SJSA1 (cell line): ENCODE data around the gene DUSP22. TPM values are rescaled to one million over a fixed set of nuclear protein-coding genes. Genes with fewer than 3 reads are reported as not detected.
"Not testable (repeated sequence)": the region's sequence is repeated elsewhere in the genome, so short reads cannot be mapped to it uniquely, and the experiment has no call there.

Experiments used
- DNase-seq, 2 experiments: peaks; one replicate each; pipeline ENCODE4 v3.0.0-alpha.2; 2015 to 2020; ENCODE audit warnings: low spot score in 2 of 2, low read depth in 1 of 2
- H3K27ac ChIP-seq: fragments of 250-450 bp; sonication (Bioruptor Pico); 2 replicates; pipeline ENCODE4 v1.5.1; 2020; ENCODE audit warnings: mild to moderate bottlenecking, moderate library complexity
- H3K27me3 ChIP-seq: fragments of 250-450 bp; sonication (Bioruptor Pico); replicated peaks from 2 replicates; pipeline ENCODE4 v1.5.1; 2020; ENCODE audit warnings: mild to moderate bottlenecking, moderate library complexity
- H3K36me3 ChIP-seq: fragments of 250-450 bp; sonication (Bioruptor Pico); 2 replicates; pipeline ENCODE4 v1.5.1; 2020; ENCODE audit warnings: mild to moderate bottlenecking
- H3K4me1 ChIP-seq: fragments of 250-450 bp; sonication (Bioruptor Pico); replicated peaks from 2 replicates; pipeline ENCODE4 v1.6.1; 2021; ENCODE audit warnings: mild to moderate bottlenecking
- H3K4me3 ChIP-seq: fragments of 250-450 bp; sonication (Bioruptor Pico); 2 replicates; pipeline ENCODE4 v1.5.1; 2020; ENCODE audit warnings: mild to moderate bottlenecking
- H3K9me3 ChIP-seq: fragments of 250-450 bp; sonication (Bioruptor Pico); replicated peaks from 2 replicates; pipeline ENCODE4 v1.5.1; 2020; ENCODE audit warnings: mild to moderate bottlenecking
- total RNA-seq: library from RNA; depleted of rRNA; stranded (reverse); fragments of >200 nt; shearing (Covaris generic); gene quantifications from 2 replicates; pipeline ENCODE4 v1.2.3, GENCODE V29; 2014

The DUSP22 gene
- total RNA-seq, 1 experiment from 2014 or later, result 13.2 TPM

GRCh38 chr6:322940-323729 lies 30.8 kb downstream of the DUSP22 start:
- H3K4me1 ChIP-seq, result peaks cover 8% of the 10 kb centered on the region
- no peak overlapping the region for H3K4me3 ChIP-seq
- DNase-seq, result no peak
- H3K36me3 ChIP-seq, result no peaks in the 10 kb centered on the region
- H3K27me3 ChIP-seq, result no peaks in the 10 kb centered on the region
- no peak overlapping the region for H3K27ac ChIP-seq
- H3K9me3 ChIP-seq, result no peaks in the 10 kb centered on the region; the same call in 1 of the 2 replicates

GRCh38 chr6:323730-324088 lies 31.4 kb downstream of the DUSP22 start:
- no peak overlapping the region for H3K27ac ChIP-seq
- H3K27me3 ChIP-seq, result no peaks in the 10 kb centered on the region
- DNase-seq, result no peak
- H3K36me3 ChIP-seq, result no peaks in the 10 kb centered on the region
- H3K4me3 ChIP-seq, result no peak overlapping the region
- H3K9me3 ChIP-seq, result no peaks in the 10 kb centered on the region; the same call in 1 of the 2 replicates
- H3K4me1 ChIP-seq, result peaks cover 8% of the 10 kb centered on the region

GRCh38 chr6:324116-324728 lies 31.9 kb downstream of the DUSP22 start:
- Histone ChIP-seq H3K9me3 (no peaks in the 10 kb centered on the region; the same call in none of the 2 replicates), H3K4me3 (no peak overlapping the region), H3K36me3 (no peaks in the 10 kb centered on the region), H3K27ac (no peak overlapping the region), H3K4me1 (peaks cover 8% of the 10 kb centered on the region), H3K27me3 (no peaks in the 10 kb centered on the region)
- no peak for DNase-seq

GRCh38 chr6:324729-325125 lies 32.4 kb downstream of the DUSP22 start:
- Histone ChIP-seq H3K4me3 (no peak overlapping the region), H3K27ac (no peak overlapping the region), H3K9me3 (no peaks in the 10 kb centered on the region; the same call in none of the 2 replicates), H3K36me3 (no peaks in the 10 kb centered on the region), H3K4me1 (peaks cover 8% of the 10 kb centered on the region), H3K27me3 (no peaks in the 10 kb centered on the region)
- no peak for DNase-seq

- not testable (repeated sequence) for H3K4me1 ChIP-seq, H3K36me3 ChIP-seq, H3K4me3 ChIP-seq, H3K9me3 ChIP-seq, H3K27ac ChIP-seq, DNase-seq, H3K27me3 ChIP-seq
These were observed 33.0 kb downstream of the DUSP22 start for GRCh38 chr6:325161-325860.

GRCh38 chr6:326066-326465 lies 33.8 kb downstream of the DUSP22 start:
- not testable (repeated sequence) for H3K27ac ChIP-seq, H3K4me3 ChIP-seq, H3K9me3 ChIP-seq, H3K4me1 ChIP-seq, DNase-seq, H3K27me3 ChIP-seq, H3K36me3 ChIP-seq

- Histone ChIP-seq H3K4me3 (no peak overlapping the region), H3K4me1 (peaks cover 8% of the 10 kb centered on the region), H3K36me3 (no peaks in the 10 kb centered on the region), H3K27ac (no peak overlapping the region), H3K9me3 (no peaks in the 10 kb centered on the region; the same call in none of the 2 replicates), H3K27me3 (no peaks in the 10 kb centered on the region)
- DNase-seq, result no peak
These were observed 34.7 kb downstream of the DUSP22 start for GRCh38 chr6:326896-327537.

- no peaks in the 10 kb centered on the region; the same call in 1 of the 2 replicates for H3K9me3 ChIP-seq
- no peak overlapping the region for H3K27ac ChIP-seq
- peaks cover 8% of the 10 kb centered on the region for H3K4me1 ChIP-seq
- H3K4me3 ChIP-seq, result no peak overlapping the region
- H3K27me3 ChIP-seq, result no peaks in the 10 kb centered on the region
- H3K36me3 ChIP-seq, result no peaks in the 10 kb centered on the region
- DNase-seq, result peak in 1 of 2 experiments; percentile 15
These were observed 35.3 kb downstream of the DUSP22 start for GRCh38 chr6:327538-328116.

- Histone ChIP-seq H3K27me3 (no peaks in the 10 kb centered on the region), H3K4me3 (no peak overlapping the region), H3K4me1 (peaks cover 8% of the 10 kb centered on the region), H3K27ac (no peak overlapping the region), H3K9me3 (no peaks in the 10 kb centered on the region; the same call in 1 of the 2 replicates), H3K36me3 (no peaks in the 10 kb centered on the region)
- DNase-seq, result peak in 1 of 2 experiments; percentile 31
These were observed 35.9 kb downstream of the DUSP22 start for GRCh38 chr6:328136-328670.

- Histone ChIP-seq H3K36me3 (no peaks in the 10 kb centered on the region), H3K4me3 (no peak overlapping the region), H3K27ac (no peak overlapping the region), H3K9me3 (no peaks in the 10 kb centered on the region; the same call in 1 of the 2 replicates), H3K27me3 (no peaks in the 10 kb centered on the region), H3K4me1 (peaks cover 8% of the 10 kb centered on the region)
- DNase-seq, result no peak
These were observed 36.6 kb downstream of the DUSP22 start for GRCh38 chr6:328924-329323.

- no peaks in the 10 kb centered on the region for H3K36me3 ChIP-seq
- H3K4me1 ChIP-seq, result peaks cover 8% of the 10 kb centered on the region
- no peak for DNase-seq
- no peaks in the 10 kb centered on the region for H3K27me3 ChIP-seq
- H3K4me3 ChIP-seq, result no peak overlapping the region
- no peak overlapping the region for H3K27ac ChIP-seq
- no peaks in the 10 kb centered on the region; the same call in 1 of the 2 replicates for H3K9me3 ChIP-seq
These were observed 37.8 kb downstream of the DUSP22 start for GRCh38 chr6:329888-330691.

GRCh38 chr6:330948-331347 lies 38.7 kb downstream of the DUSP22 start:
- H3K9me3 ChIP-seq, result no peaks in the 10 kb centered on the region; the same call in 1 of the 2 replicates
- no peaks in the 10 kb centered on the region for H3K27me3 ChIP-seq
- H3K4me3 ChIP-seq, result no peak overlapping the region
- no peak for DNase-seq
- peaks cover 8% of the 10 kb centered on the region for H3K4me1 ChIP-seq
- H3K36me3 ChIP-seq, result no peaks in the 10 kb centered on the region
- no peak overlapping the region for H3K27ac ChIP-seq
